Loucy (cell line): ENCODE results near the gene RSBN1.

ENCODE experiments used
- H2AFZ ChIP-seq: fragments of 200-600 bp; sonication (generic); 2 replicates; pipeline ENCODE4 v1.6.0; 2016; ENCODE audit warnings: antibody characterized with exemption, mild to moderate bottlenecking, low read length, moderate library complexity
- H3F3A ChIP-seq: fragments of 200-600 bp; 2 replicates; pipeline ENCODE4 v1.6.0; 2016; ENCODE audit warnings: antibody characterized with exemption, low read depth, mild to moderate bottlenecking
- H3K27me3 ChIP-seq: fragments of 200-600 bp; sonication (generic); 2 replicates; pipeline ENCODE4 v1.6.1; 2014; ENCODE audit warnings: low read length, mild to moderate bottlenecking; ENCODE audit not compliant: insufficient read depth, poor library complexity, severe bottlenecking
- H3K36me3 ChIP-seq: fragments of 200-600 bp; sonication (generic); 2 replicates; pipeline ENCODE4 v1.6.1; 2016; ENCODE audit warnings: low read length; ENCODE audit not compliant: insufficient read depth
- H3K4me1 ChIP-seq: fragments of 200-600 bp; sonication (generic); 2 replicates; pipeline ENCODE4 v1.5.1; 2014; ENCODE audit warnings: low read length, mild to moderate bottlenecking; ENCODE audit not compliant: insufficient read depth, poor library complexity, severe bottlenecking
- H3K4me2 ChIP-seq: fragments of 200-600 bp; sonication (generic); 2 replicates; pipeline ENCODE4 v1.6.0; 2014; ENCODE audit warnings: antibody characterized with exemption, low read length, low read depth, mild to moderate bottlenecking; ENCODE audit not compliant: poor library complexity, severe bottlenecking
- H3K4me3 ChIP-seq: fragments of 200-600 bp; sonication (generic); 2 replicates; pipeline ENCODE4 v1.5.1; 2014; ENCODE audit warnings: low read length, mild to moderate bottlenecking, mixed read lengths; ENCODE audit not compliant: poor library complexity, severe bottlenecking
- H3K79me2 ChIP-seq: fragments of 200-600 bp; sonication (generic); 2 replicates; pipeline ENCODE4 v1.6.1; 2014; ENCODE audit warnings: low read length; ENCODE audit not compliant: insufficient read depth
- H3K9ac ChIP-seq: fragments of 200-600 bp; sonication (generic); 2 replicates; pipeline ENCODE4 v1.6.0; 2014; ENCODE audit warnings: mild to moderate bottlenecking, low read depth, low read length, moderate library complexity; ENCODE audit not compliant: poor library complexity, severe bottlenecking
- H3K9me2 ChIP-seq: fragments of 200-600 bp; sonication (generic); replicated peaks from 2 replicates; pipeline ENCODE4 v1.6.1; 2016; ENCODE audit warnings: low read depth, low read length, mixed read lengths
- H3K9me3 ChIP-seq: fragments of 200-600 bp; sonication (generic); 2 replicates; pipeline ENCODE4 v1.6.1; 2014; ENCODE audit warnings: mild to moderate bottlenecking, antibody characterized with exemption, low read length, low read depth; ENCODE audit not compliant: insufficient read depth
- H4K20me1 ChIP-seq: fragments of 200-600 bp; sonication (generic); 2 replicates; pipeline ENCODE4 v1.6.0; 2014; ENCODE audit warnings: antibody characterized with exemption, low read length, mild to moderate bottlenecking; ENCODE audit not compliant: insufficient read depth, poor library complexity, severe bottlenecking
- EZH2phosphoT487 ChIP-seq: fragments of 200-600 bp; IDR thresholded peaks from 2 replicates; pipeline ENCODE4 v1.6.1; 2018; ENCODE audit warnings: antibody characterized with exemption, mild to moderate bottlenecking, moderate library complexity, borderline replicate concordance
- TF ChIP-seq, protein P1 (sequence below): fragments of 200-600 bp; sonication (generic); conservative IDR thresholded peaks from 2 replicates; pipeline ENCODE4 v1.5.1; 2014; ENCODE audit warnings: mild to moderate bottlenecking, antibody characterized with exemption, low read length

RSBN1 gene

DNA sequence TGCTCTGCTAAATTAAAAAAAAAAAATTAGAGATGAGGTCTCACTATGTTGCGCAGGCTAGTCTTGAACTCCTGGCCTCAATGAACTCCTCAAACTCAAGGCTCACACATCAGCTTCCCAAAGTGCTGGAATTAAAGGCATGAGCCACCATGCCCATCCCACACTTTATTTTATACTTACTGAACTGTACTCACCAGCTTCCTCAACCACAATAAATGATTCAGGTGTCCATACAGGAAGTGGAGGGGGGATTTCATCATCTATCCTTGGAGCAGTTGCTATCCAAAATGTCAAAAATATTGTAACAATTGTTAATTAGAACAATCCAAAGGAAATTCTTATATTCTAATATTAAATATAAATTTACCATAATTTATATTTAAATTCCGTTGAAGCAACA is 22.4 kb upstream of the RSBN1 start:
- Histone ChIP-seq H3K4me2 (no peak overlapping the region), H3F3A (no peaks in the 10 kb centered on the region), H3K79me2 (no peaks in the 10 kb centered on the region), H3K9me3 (no peaks in the 10 kb centered on the region), H3K4me3 (no peak overlapping the region), H3K4me1 (no peaks in the 10 kb centered on the region), H4K20me1 (no peaks in the 10 kb centered on the region), H3K9me2 (no peaks in the 10 kb centered on the region), H3K36me3 (peaks cover 16% of the 10 kb centered on the region; the same call in 1 of the 2 replicates), H3K27me3 (no peaks in the 10 kb centered on the region), H3K9ac (no peak overlapping the region), H2AFZ (no peak overlapping the region)
- TF ChIP-seq, protein P1, sequence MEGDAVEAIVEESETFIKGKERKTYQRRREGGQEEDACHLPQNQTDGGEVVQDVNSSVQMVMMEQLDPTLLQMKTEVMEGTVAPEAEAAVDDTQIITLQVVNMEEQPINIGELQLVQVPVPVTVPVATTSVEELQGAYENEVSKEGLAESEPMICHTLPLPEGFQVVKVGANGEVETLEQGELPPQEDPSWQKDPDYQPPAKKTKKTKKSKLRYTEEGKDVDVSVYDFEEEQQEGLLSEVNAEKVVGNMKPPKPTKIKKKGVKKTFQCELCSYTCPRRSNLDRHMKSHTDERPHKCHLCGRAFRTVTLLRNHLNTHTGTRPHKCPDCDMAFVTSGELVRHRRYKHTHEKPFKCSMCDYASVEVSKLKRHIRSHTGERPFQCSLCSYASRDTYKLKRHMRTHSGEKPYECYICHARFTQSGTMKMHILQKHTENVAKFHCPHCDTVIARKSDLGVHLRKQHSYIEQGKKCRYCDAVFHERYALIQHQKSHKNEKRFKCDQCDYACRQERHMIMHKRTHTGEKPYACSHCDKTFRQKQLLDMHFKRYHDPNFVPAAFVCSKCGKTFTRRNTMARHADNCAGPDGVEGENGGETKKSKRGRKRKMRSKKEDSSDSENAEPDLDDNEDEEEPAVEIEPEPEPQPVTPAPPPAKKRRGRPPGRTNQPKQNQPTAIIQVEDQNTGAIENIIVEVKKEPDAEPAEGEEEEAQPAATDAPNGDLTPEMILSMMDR, result no peak
- no peak for TF ChIP-seq EZH2phosphoT487

DNA sequence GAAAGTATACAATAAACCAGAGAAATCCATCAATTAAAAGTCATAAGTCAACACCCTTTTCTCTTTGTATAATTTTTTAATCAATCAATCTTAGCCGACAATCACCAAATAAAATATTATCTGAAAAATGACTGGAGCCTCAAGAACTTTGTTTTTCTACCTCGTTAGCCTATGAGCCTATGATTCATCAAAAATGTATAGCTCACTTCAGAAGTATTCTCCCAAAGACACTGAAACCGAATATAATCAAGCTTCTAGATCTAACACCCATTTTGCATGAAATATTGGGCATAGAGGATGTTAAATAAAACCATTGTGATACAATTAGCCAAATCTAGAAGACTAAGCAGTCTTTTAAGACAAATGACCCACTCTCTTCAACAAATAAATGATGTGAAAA is 17.8 kb upstream of the RSBN1 start:
- TF ChIP-seq, protein P1, result no peak
- TF ChIP-seq EZH2phosphoT487, result no peak
- no peak overlapping the region for H3K4me3 ChIP-seq
- no peak overlapping the region for H2AFZ ChIP-seq

DNA sequence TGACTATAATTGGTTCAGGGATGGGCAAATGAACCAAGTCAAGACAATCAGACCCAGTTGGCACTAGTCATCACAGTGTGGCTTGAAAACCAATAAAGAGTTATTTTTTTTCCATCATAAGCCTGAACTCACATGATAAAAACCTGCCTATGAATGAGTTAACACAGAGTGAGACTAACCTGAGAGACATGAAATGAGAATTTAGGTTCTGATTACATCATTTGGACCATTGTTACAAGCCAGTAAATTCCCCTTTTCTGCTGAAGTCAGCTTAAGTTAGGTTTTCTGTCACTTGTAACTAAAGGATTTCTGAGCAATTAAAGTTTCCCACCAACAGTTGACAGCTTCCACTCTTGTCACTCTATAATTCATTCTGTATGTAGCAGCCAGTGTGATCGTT is 9.6 kb upstream of the RSBN1 start:
- H3K4me3 ChIP-seq, result no peak overlapping the region
- H3K4me2 ChIP-seq, result no peak overlapping the region
- H3K9me2 ChIP-seq, result no peaks in the 10 kb centered on the region
- no peaks in the 10 kb centered on the region for H3K4me1 ChIP-seq
- H3K9ac ChIP-seq, result no peak overlapping the region
- H4K20me1 ChIP-seq, result no peaks in the 10 kb centered on the region
- no peak overlapping the region for H2AFZ ChIP-seq
- H3K27me3 ChIP-seq, result no peaks in the 10 kb centered on the region
- TF ChIP-seq, protein P1, result no peak
- TF ChIP-seq EZH2phosphoT487, result no peak
- H3F3A ChIP-seq, result no peaks in the 10 kb centered on the region
- no peaks in the 10 kb centered on the region for H3K9me3 ChIP-seq
- no peaks in the 10 kb centered on the region for H3K79me2 ChIP-seq
- H3K36me3 ChIP-seq, result peaks cover 5% of the 10 kb centered on the region; the same call in 1 of the 2 replicates

More for the DNA sequence above, 17.8 kb upstream of the RSBN1 start:
- no peak overlapping the region for H3K9ac ChIP-seq
- no peaks in the 10 kb centered on the region for H3K4me1 ChIP-seq
- no peaks in the 10 kb centered on the region for H4K20me1 ChIP-seq
- H3K9me2 ChIP-seq, result no peaks in the 10 kb centered on the region
- H3K79me2 ChIP-seq, result no peaks in the 10 kb centered on the region
- H3K36me3 ChIP-seq, result peaks cover 14% of the 10 kb centered on the region
- no peaks in the 10 kb centered on the region for H3K27me3 ChIP-seq
- H3K4me2 ChIP-seq, result no peak overlapping the region
- H3K9me3 ChIP-seq, result no peaks in the 10 kb centered on the region
- H3F3A ChIP-seq, result no peaks in the 10 kb centered on the region
